ENCODE data around the gene ADH4. TPM values are rescaled to one million over a fixed set of nuclear protein-coding genes. Genes with fewer than 3 reads are reported as not detected.

Gene ADH4
- total RNA-seq, 1 experiment from 2014 or later, result not detected

- H4K91ac ChIP-seq (ENCODE audit: insufficient read length, low read depth, low read length), result no peak overlapping the region
- no peak overlapping the region for H3K4ac ChIP-seq (ENCODE audit: low read depth, low read length)
- no peak overlapping the region for H3K9ac ChIP-seq (ENCODE audit: extremely low read depth, insufficient read length, low read length)
- H3K27me3 ChIP-seq (ENCODE audit: insufficient read depth, low read length), result no peaks in the 10 kb centered on the region; the same call in 1 of the 2 replicates
- H4K8ac ChIP-seq (replicated peaks; ENCODE audit: insufficient read length, low read depth, low read length), result no peak overlapping the region
- no peak overlapping the region for H3K14ac ChIP-seq (ENCODE audit: insufficient read depth, low read length)
- H2BK5ac ChIP-seq (ENCODE audit: insufficient read length, low read length), result no peak overlapping the region
- Mint-ChIP-seq H3K4me3 (no peak overlapping the region), H3K9me3 (peaks cover 0 to 6% of the 10 kb centered on the region in 2 experiments; a peak in 3 of 5 replicates), H3K4me1 (no peaks in the 10 kb centered on the region), H3K27ac (no peak overlapping the region), H3K36me3 (ENCODE audit: insufficient read depth in 1 of 3, low read depth in 3 of 3) (peaks cover 0 to 3% (median 0%) of the 10 kb centered on the region in 3 experiments; a peak in 2 of 7 replicates), H3K27me3 (ENCODE audit: low read depth) (no peaks in the 10 kb centered on the region)
- H2BK12ac ChIP-seq (ENCODE audit: insufficient read length, low read depth, low read length), result no peak overlapping the region
- H2BK20ac ChIP-seq (ENCODE audit: low read depth, low read length, poor library complexity, severe bottlenecking), result no peak overlapping the region
- H3K4me2 ChIP-seq (ENCODE audit: insufficient read depth, insufficient read length, low read length), result no peak overlapping the region
- no CpG with 5 or more reads among the region's 3 CpGs for WGBS (ENCODE audit: extremely low coverage, insufficient read length, low lambda C conversion rate)
- no peaks in the 10 kb centered on the region for H4K20me1 ChIP-seq (ENCODE audit: control insufficient read depth, insufficient read depth, insufficient read length)
- no peaks in the 10 kb centered on the region for H3K79me2 ChIP-seq (ENCODE audit: insufficient read depth, low read length)
- TF ChIP-seq CTCF (conservative IDR thresholded peaks at IDR 0.05), result no peak
- H3K9me3 ChIP-seq (ENCODE audit: control insufficient read depth, low read depth, low read length), result no peaks in the 10 kb centered on the region
- H2BK15ac ChIP-seq (ENCODE audit: low read depth, low read length), result no peak overlapping the region
- no peak overlapping the region for H3T11ph ChIP-seq (ENCODE audit: low read length)
- H2BK120ac ChIP-seq (ENCODE audit: low read depth, low read length, poor library complexity, severe bottlenecking), result no peak overlapping the region
- no peak for DNase-seq
- H3K27ac ChIP-seq (ENCODE audit: insufficient read length, low read depth, low read length), result no peak overlapping the region
- H4K5ac ChIP-seq (ENCODE audit: insufficient read length, low read depth, low read length), result no peak overlapping the region
- H3K18ac ChIP-seq (ENCODE audit: insufficient read length, low read depth, low read length), result no peak overlapping the region
- H2AFZ ChIP-seq (ENCODE audit: low read length), result no peak overlapping the region
- no peak overlapping the region for H2AK5ac ChIP-seq (ENCODE audit: insufficient read length, low read length)
- H3K23ac ChIP-seq (ENCODE audit: insufficient read length, low read depth, low read length), result no peak overlapping the region
- no peaks in the 10 kb centered on the region for H3K23me2 ChIP-seq (ENCODE audit: insufficient read length, low read depth, low read length, poor library complexity, severe bottlenecking)
- H3K79me1 ChIP-seq (ENCODE audit: insufficient read depth, low read depth, low read length, poor library complexity, severe bottlenecking), result no peaks in the 10 kb centered on the region
- H3K56ac ChIP-seq (ENCODE audit: insufficient read length, low read depth, low read length), result no peak overlapping the region
- H3K4me1 ChIP-seq (ENCODE audit: insufficient read depth, low read length), result no peaks in the 10 kb centered on the region
Measured at GRCh38 chr4:99157478-99157935, 13.4 kb upstream of the ADH4 start.
